ENCODE data around the gene ZCWPW1. TPM values are rescaled to one million over a fixed set of nuclear protein-coding genes. Genes with fewer than 3 reads are reported as not detected.
"Not testable (repeated sequence)": the region's sequence is repeated elsewhere in the genome, so short reads cannot be mapped to it uniquely, and the experiment has no call there.

Gene ZCWPW1
- polyA plus RNA-seq, 3 donors = 3.5 to 9.6 (median 5.5) TPM

DNA sequence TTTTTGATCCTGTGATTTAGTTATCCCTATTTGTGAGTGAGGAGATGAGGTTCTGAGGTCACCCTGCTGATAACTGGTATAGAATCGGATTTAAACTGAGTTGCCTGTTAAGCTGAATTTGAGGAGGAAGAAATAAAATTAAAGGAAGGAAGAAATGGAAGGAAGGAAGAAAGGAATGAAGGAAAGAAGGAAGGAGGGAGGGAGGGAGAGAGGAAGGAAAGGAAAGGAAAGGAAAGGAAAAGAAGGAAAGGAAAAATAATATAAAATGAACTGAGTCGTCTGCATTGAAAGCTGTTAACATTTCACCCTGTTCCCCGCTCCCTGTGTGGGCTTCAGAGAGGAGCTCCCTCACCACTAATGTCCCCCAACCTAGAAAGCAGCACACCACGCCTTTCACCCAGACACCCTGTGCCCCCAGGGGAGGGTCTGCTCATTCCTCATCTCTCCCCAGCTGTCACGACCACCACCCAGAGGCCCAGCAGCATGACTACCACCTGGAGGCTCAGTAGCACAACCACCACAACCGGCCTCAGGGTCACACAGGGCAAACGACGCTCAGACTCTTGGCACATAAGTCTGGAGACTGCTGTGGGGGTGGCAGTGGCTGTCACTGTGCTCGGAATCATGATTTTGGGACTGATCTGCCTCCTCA lies 38.9 kb downstream of the ZCWPW1 start:
- H3K27ac ChIP-seq (ENCODE audit: low read depth, low read length) = no peak overlapping the region
- 49 to 74% (median 67%) methylated on average over 9 of the region's 9 CpGs for WGBS, 3 donors

DNA sequence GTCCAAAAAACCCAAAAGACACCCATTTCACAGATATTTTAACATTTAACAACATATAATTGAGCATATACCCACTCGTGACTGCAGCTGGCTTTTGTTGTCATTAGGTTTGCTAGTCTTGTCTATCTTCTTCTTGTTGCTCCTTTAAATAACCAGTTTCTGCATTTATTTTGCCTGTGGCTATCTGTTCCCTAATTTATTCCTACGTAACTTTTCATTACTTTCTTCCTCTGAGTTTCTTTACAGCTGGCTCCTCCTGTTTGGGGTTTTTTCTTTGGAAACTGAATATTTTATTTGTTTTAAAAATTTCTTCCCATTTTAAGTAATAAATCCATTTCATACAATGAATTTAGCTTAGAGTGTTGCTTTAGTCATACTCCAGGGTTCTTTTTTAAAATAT lies 40.8 kb downstream of the ZCWPW1 start:
- WGBS, 3 donors = 72 to 82% (median 80%) methylated on average over 2 of the region's 2 CpGs
- H3K27ac ChIP-seq (ENCODE audit: low read depth, low read length) = no peak overlapping the region

DNA sequence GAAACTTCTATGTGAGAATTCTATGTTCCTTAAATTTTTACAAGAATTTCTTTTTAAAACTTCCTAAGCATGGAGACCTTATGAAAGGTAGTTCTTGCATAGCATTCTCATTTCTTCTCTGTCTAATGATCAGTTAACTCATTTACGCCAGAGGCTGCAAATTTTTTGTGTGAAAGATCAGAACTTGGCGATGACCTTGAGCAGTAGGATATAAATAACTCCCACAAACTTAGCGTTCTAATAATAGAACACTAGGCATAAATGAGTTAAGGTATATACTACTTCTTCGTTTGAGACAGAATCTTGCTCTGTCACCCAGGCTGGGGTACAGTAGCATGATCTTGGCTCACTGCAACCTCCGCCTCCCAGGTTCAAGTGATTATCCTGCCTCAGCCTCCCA lies 41.6 kb downstream of the ZCWPW1 start:
- WGBS, 3 donors = 31 to 68% (median 64%) methylated on average over 5 of the region's 5 CpGs
- H3K27ac ChIP-seq (ENCODE audit: low read depth, low read length) = no peak overlapping the region

DNA sequence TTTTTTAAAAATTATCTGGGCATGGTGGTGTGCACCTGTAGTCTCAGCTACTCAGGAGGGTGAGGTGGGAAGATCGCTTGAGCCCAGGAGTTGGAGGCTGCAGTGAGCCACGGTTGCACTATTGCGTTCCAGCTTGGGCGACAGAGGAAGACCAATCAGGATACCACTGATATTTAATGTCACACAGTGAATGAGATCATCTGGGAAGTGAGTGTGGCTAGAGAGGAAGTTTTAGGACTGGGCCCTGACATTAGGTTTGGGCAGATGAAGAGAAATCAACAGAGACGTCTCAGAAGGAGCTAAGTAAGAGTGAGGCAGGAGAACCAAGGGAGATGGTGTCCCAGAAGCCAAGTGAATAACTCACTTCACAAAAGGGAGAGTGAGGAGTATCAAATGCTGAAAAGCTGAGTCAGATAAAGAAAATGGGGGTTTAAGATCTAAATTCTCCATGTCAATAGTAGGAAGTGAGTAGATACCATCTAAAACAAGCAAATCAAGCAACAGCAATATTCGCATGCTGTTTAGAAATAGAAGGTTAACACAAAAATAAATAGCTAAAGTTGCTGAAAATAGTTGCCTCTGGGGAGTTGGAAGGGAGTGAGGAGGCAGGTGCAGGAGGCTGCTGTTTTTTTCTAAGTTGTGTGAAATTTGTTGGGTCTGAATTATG lies 43.7 kb downstream of the ZCWPW1 start:
- WGBS, 3 donors = 65 to 78% (median 68%) methylated on average over 6 of the region's 6 CpGs
- no peak overlapping the region for H3K27ac ChIP-seq (ENCODE audit: low read depth, low read length)

DNA sequence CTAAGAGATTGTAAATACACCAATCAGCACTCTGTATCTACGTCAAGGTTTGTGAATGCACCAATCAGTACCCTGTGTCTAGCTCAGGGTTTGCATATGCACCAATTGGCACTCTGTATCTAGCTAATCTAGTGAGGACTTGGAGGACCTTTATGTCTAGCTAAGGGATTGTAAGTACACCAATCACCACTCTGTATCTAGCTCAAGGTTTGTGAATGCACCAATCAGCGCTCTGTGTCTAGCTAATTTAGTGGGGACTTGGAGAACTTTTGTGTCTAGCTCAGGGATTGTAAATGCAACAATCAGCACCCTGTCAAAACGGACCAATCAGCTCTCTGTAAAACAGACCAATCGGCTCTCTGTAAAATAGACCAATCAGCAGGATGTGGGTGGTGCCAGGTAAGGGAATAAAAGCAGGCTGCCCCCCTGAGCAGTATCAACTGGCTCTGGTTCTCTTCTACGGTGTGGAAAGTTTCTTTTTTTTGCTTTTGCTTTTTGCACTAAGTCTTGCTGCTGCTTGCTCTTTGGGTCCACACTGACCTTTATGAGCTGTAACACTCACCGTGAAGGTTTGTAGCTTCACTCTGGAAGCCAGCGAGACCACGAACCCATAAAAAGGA lies 46.2 kb downstream of the ZCWPW1 start:
- H3K27ac ChIP-seq (ENCODE audit: low read depth, low read length) = not testable (repeated sequence)
- 71 to 84% (median 75%) methylated on average over 8 of the region's 8 CpGs for WGBS, 3 donors

DNA sequence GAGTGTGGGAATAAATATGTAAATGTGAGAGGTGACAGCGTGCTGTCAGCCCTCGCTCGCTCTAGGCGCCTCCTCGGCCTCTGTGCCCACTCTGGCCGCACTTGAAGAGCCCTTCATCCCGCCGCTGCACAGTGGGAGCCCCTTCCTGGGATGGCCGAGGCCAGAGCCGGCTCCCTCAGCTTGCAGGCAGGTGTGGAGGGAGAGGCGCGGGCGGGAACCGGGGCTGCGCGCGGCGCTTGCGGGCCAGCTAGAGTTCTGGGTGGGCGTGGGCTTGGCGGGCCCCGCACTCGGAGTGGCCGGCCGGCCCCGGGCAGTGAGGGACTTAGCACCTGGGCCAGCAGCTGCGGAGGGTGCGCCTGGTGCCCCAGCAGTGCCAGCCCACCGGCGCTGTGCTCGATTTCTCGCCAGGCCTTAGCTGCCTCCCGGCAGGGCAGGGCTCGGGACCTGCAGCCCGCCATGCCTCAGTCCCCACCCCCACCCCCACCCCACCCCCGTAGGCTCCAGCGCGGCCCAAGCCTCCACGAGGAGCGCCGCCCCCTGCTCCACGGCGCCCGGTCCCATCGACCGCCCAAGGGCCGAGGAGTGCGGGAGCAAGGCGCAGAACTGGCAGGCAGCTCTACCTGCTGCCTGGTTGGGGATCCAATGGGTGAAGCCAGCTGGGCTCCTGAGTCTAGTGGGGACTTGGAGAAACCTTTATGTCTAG lies 46.8 kb downstream of the ZCWPW1 start:
- WGBS, 3 donors = 80 to 85% (median 80%) methylated on average over 39 to 49 of the region's 49 CpGs

DNA sequence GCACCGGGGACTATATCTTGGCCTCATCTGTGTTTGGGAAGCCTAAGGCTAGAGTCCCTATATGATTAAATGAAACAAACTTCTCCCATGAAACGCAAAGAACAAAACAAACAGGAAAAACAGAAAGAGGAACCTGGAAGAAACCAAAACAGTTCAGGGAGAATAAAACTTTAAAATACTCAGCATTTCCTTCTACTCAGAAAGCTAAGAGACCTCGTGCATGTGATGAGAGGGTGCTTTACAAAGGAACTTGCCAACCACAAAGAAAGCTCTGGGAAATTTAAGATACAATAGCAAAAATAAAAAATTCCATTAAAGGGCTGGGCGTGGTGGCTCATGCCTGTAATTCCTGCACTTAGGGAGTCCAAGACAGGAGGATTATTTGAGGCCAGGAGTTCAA lies 48.3 kb downstream of the ZCWPW1 start:
- H3K27ac ChIP-seq (ENCODE audit: low read depth, low read length) = no peak overlapping the region
- WGBS, 3 donors = 58 to 90% (median 71%) methylated on average over 4 of the region's 4 CpGs

More for the DNA sequence above, 46.8 kb downstream of the ZCWPW1 start:
- H3K27ac ChIP-seq (ENCODE audit: low read depth, low read length) = not testable (repeated sequence)

DNA sequence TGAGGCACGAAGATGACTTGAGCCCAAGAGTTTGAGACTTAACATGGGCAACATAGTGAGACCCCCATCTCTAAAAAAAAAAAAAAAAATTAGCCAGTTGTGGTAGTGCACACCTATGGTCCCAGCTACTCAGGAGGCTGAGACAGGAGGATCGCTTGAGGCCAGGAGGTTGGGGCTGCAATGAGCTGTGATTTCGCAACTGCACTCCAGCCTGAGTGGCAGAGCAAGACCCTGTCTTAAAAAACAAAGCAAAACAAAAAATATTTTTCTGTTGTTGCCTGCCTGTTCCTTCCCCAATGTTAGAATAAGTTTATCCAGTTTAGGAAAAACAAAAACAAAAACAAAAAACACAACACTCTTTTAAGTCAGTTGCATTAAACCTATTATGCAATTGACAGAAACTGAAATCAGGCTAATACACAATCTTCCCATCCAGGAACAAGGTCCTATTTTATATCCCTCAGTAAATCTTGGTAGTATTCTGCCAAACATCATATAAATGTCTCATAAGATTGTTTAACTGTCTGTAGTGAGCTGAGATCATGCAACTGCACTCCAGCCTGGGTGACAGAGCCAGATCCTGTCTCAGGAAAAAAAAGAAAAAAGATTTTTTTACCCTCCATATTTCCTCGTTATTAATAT lies 50.3 kb downstream of the ZCWPW1 start:
- no peak overlapping the region for H3K27ac ChIP-seq (ENCODE audit: low read depth, low read length)
- WGBS, 3 donors = 82 to 89% (median 83%) methylated on average over 4 of the region's 4 CpGs

DNA sequence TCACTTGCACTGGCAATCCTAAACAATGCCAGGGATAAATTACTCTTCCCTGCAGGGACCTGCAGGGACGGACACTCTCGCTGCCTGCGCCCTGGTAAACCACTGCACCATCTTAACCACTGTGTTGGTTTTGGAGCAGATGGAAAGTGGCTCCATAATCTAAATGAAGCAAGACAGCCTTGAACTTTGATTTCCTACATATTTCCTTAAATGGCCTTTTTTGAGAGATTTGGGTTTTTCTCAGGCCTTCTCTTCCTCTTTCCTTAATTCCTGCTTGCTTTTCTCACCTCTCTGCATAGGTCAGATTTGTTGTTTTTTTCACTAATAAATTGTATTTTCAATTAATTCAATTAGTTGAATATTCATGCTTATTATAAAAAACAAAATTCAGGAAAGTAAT lies 52.4 kb downstream of the ZCWPW1 start:
- 86 to 99% (median 93%) methylated on average over 3 of the region's 3 CpGs for WGBS, 3 donors
- H3K27ac ChIP-seq (ENCODE audit: low read depth, low read length) = no peak overlapping the region

DNA sequence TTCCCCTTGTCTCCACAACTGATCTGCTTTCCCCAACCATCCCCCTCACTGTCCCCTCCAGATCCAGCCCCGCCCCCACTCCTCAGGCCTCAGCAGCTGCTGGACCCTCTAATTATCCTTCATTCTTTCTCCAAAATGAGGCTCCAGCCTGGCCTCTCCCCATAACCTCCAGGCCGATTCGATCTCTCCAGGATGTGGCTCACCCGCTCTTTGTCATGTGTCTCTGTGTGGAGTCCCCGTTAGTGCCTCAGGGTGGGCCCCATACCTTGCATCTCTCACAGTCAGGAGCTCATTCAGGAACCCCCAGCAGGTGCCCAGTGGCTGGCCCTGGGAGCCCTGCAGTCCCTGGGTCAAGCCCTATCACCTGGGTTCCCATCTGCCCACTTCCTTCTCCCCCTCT lies 53.9 kb downstream of the ZCWPW1 start:
- WGBS, 3 donors = 68 to 82% (median 75%) methylated on average over 5 of the region's 5 CpGs

DNA sequence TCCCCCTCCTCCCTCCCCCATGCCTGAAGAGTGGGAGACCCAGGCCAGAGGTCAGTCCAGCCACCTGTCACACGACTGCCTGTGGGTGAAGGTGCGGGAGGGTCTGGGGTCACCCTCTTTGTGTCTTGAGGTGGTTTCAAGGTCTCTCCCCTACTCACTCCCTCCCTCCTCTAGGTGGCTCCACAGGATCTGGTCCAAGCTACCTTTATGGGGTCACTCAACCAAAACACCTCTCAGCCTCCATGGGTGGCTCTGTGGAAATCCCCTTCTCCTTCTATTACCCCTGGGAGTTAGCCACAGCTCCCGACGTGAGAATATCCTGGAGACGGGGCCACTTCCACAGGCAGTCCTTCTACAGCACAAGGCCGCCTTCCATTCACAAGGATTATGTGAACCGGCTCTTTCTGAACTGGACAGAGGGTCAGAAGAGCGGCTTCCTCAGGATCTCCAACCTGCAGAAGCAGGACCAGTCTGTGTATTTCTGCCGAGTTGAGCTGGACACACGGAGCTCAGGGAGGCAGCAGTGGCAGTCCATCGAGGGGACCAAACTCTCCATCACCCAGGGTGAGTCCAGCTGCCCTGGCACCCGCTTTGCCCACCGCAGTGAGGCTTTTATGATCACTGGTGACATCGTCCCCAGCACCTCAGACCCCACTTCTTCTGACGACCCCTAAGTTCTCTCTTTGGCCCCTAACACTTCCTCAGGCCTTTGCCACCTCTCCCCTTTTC lies 54.5 kb downstream of the ZCWPW1 start:
- H3K27ac ChIP-seq (ENCODE audit: low read depth, low read length) = not testable (repeated sequence)
- 68 to 79% (median 75%) methylated on average over 15 of the region's 15 CpGs for WGBS, 3 donors

More for the DNA sequence above, 53.9 kb downstream of the ZCWPW1 start:
- H3K27ac ChIP-seq (ENCODE audit: low read depth, low read length) = no peak overlapping the region

DNA sequence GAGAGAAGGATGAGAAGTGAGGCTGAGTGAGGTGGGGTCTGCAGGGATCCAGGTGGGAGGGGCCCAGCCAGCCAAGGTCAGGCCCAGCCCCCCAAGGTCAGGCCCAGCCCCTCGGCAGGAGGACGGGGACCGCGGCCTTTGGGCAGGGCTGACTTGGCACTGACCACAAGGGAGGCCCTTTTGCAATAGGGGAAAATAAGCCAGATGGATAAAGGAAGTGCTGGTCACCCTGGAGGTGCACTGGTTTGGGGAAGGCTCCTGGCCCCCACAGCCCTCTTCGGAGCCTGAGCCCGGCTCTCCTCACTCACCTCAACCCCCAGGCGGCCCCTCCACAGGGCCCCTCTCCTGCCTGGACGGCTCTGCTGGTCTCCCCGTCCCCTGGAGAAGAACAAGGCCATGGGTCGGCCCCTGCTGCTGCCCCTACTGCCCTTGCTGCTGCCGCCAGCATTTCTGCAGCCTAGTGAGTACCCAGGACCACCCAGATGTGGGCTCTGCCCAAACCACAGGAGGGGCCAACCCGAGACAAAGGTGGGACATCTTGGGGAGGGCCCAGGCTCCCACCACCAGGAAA lies 55.2 kb downstream of the ZCWPW1 start, which contains the start of gene PILRA:
PILRA (plus strand) TSS at position 227 of the 571 bp plus-strand sequence; CDS start at position 397, 170 bp downstream.
- WGBS, 3 donors = 30 to 37% (median 31%) methylated on average over 12 of the region's 12 CpGs
- H3K27ac ChIP-seq (ENCODE audit: low read depth, low read length) = peak within 1 kb of the TSS; percentile 21

DNA sequence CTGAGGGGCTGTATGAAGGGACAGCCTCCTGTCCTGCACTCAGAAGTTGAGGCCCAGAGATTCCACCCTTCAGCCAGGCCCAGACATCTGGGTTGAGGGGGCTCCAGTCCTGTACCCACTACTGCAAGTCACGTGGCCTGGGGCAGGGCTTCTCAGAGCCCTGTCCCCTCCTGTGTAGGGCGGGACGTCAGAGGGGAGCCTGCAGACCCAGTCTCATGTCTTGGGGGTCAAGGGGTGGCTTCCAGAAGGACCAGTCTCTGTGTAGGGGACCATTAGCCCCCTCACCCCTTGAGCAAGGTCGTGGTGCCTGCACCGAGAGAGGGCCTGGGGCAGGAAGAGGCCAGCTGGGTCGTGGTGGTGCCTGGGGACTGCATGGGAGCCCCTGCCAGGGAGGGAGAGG lies 55.8 kb downstream of the ZCWPW1 start:
- peak overlapping the region; percentile 21 for H3K27ac ChIP-seq (ENCODE audit: low read depth, low read length)
- WGBS, 3 donors = 48 to 62% (median 49%) methylated on average over 6 of the region's 6 CpGs

DNA sequence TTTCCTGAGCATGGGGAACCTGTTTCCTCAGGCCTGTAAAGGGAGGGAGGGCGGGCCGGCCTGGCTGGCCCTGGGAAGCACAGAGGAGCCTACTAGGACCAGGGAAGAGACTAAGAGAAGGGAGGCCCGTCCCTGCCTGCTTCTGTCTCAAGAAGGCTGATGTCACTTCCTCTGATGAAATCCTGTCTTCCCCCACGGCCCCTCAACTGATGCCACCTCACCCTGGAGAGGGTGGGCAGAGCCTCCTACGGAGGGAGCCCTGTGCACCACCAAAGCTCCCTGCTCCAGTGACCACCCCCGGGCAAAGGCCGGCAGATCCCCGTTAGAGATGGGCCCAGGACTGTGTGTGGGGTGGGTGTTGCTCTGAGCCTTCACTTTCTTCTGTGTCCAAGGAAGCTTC lies 56.2 kb downstream of the ZCWPW1 start:
- WGBS, 3 donors = 33 to 60% (median 37%) methylated on average over 8 of the region's 8 CpGs
- H3K27ac ChIP-seq (ENCODE audit: low read depth, low read length) = no peak overlapping the region

DNA sequence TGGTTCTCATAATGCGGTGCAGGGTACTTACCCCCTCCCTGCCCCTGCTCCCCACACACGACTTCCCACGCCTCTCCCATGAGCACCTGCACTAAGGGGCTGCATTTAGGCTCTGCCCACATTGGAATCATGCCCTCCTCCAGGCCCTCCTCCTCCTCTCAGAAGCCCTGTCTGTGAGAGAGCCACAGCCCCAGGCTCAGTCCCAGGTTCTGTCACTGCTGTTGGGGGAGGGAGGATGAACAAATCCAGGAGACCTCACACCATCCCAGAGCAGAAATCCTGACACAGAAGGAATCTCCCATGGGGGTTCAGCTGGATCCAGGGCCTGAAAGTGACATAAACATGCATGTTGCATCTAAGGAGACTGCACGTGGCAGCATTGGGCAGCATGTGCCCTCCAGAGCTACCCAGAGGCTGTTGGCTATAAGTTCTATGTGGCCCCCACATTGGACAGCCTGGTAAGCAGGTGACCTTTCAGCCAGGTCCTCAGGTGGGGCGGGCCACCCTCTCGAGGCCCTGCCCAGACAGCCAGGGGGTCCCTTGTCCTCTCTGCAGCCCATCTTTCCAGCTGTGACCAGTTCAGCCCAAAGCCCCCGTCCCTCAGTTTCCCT lies 56.8 kb downstream of the ZCWPW1 start:
- 69 to 75% (median 70%) methylated on average over 6 to 7 of the region's 7 CpGs for WGBS, 3 donors
- H3K27ac ChIP-seq (ENCODE audit: low read depth, low read length) = no peak overlapping the region

DNA sequence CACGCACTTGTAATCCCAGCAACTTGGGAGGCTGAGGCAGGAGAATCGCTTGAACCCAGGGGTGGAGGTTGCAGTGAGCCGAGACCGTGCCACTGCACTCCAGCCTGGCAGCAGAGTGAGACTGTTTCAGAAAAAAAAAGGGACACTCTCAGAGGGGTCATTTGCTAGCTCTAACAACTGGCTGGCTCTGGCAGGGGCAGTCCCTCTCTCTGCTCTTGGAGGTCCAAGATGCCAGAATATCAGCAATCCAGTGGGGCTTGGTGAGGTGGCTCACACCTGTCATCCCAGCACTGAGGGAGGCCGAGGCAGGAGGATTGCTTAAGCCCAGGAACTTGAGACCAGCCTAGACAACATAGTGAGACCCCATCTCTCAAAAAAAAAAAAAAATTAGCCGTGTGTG lies 57.8 kb downstream of the ZCWPW1 start:
- 74 to 86% (median 75%) methylated on average over 6 of the region's 6 CpGs for WGBS, 3 donors
- H3K27ac ChIP-seq (ENCODE audit: low read depth, low read length) = no peak overlapping the region

DNA sequence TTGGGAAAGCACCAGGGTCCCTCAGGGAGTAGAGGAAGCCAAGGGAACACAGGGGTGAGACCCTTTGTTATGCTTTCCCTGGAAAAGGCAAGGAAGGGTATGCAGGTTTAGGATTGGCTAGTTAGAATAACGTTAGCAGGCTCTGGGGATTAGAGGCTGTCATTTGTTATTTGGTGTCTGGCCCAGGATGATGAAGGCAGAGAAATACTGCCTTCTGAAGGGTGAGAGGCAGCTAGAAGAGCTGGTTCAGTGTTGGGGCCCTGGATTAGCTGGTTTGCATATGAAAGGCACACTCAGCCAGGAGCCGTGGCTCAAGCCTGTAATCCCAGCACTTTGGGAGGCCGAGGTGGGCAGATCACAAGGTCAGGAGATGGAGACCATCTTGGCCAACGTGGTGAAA lies 58.2 kb downstream of the ZCWPW1 start:
- H3K27ac ChIP-seq (ENCODE audit: low read depth, low read length) = no peak overlapping the region
- WGBS, 3 donors = 32 to 50% (median 45%) methylated on average over 4 of the region's 4 CpGs
